Prostate gland (tissue), 2 donors: ENCODE measurements around the gene PRPF6. TPM values are rescaled to one million over a fixed set of nuclear protein-coding genes. Genes with fewer than 3 reads are reported as not detected.

Experiments
- DNase-seq: peaks from one replicate; pipeline ENCODE4 v3.0.0-alpha.2; 2019; ENCODE audit warnings: low spot score
- H3K27ac ChIP-seq, 2 donors: fragments of 200-600 bp; sonication (generic); 2 replicates each; pipeline ENCODE4 v1.5.1; 2017 to 2019
- H3K27me3 ChIP-seq: fragments of 200-600 bp; sonication (generic); replicated peaks from 2 replicates; pipeline ENCODE4 v1.5.1; 2019; ENCODE audit not compliant: insufficient read depth
- H3K36me3 ChIP-seq, 2 donors: fragments of 200-600 bp; sonication (generic); 1 replicate in 1 of 2; 2 replicates in 1 of 2; pipeline versions ENCODE4 v1.5.1 to v1.8.1; 2017 to 2019
- H3K4me1 ChIP-seq: fragments of 200-600 bp; sonication (generic); replicated peaks from 2 replicates; pipeline ENCODE4 v1.5.1; 2019
- H3K4me3 ChIP-seq, 2 donors: fragments of 200-600 bp; sonication (generic); 2 replicates each; pipeline ENCODE4 v1.5.1; 2017 to 2019
- H3K9me3 ChIP-seq: fragments of 200-600 bp; sonication (generic); 2 replicates; pipeline ENCODE4 v1.5.1; 2017
- POLR2A ChIP-seq: fragments of 450-650 bp; IDR thresholded peaks from one replicate; pipeline ENCODE4 v1.6.1; 2016; ENCODE audit warnings: antibody characterized with exemption, mild to moderate bottlenecking
- POLR2AphosphoS5 ChIP-seq: sonication (generic); formaldehyde crosslinking; IDR thresholded peaks from one replicate; pipeline ENCODE4 v1.6.1; 2017; ENCODE audit warnings: antibody characterized with exemption
- WGBS: methylation state at CpG from one replicate; pipeline ENCODE4 v1.1.5; 2018; 5-methylcytosine and 5-hydroxymethylcytosine counted together
- intact Hi-C: fragments of 100-400 bp; cut with DNase I; formaldehyde crosslinking; loops from one replicate; pipeline ENCODE4 v1.14.2; 2022
- total RNA-seq, 2 donors: library from RNA; depleted of rRNA; stranded (reverse); fragments of >200 nt; gene quantifications; one replicate each; pipeline ENCODE4 v1.1.0, GENCODE V29; 2016
- TF ChIP-seq, protein P1 (sequence below), 4 experiments: fragments of 200-600 bp in 2 of 4; fragments of 450-650 bp in 2 of 4; sonication (generic) in 2 of 4; IDR thresholded peaks; 1 replicate in 3 of 4; 2 replicates in 1 of 4; pipeline ENCODE4 v1.5.1; 2016 to 2019; ENCODE audit warnings: antibody characterized with exemption in 4 of 4, mild to moderate bottlenecking in 2 of 4, moderate library complexity in 2 of 4

Gene PRPF6
- total RNA-seq, 2 donors from 2014 or later, result 60.9 to 99.6 TPM

DNA sequence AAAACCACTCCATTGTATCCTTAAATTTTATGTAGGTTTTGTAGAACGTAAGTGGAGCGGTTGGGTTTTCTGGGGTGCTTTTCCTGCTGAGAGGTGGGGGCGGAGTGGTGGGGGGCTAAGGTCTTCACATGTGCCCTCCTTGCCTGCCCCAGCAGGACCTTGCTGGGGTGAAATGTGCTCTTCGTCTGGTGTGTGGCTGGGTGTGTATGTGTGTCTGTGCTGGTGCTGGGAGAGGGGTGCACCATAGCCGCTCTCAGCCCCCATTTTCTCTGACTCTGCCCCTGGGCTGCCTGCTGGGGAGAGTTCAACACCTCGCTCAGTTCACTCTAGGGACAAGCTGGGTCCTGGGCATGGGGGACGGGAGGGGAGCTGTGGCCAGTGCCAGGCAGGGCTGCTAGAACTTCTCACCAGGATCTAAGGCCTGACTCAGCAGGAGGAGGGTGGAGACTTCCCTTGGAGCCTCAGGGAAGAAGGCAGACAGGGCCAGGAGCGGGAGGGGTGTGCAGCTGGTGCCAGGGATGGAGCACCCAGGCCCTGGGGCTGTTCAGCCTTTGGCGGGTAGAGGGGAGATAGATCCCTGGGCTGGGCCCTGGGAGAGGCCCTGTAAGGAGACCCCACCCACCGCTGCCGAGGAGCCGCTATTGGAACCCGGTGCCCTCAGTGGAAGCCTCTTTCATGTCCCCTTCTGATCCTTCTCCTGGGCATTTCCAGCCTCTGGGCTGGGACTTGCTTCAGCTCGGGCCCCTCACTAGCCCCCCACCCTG, 63.7 kb downstream of the PRPF6 start:
- intact Hi-C loops, result no loop called here
- no peak for DNase-seq
- no peaks in the 10 kb centered on the region for H3K9me3 ChIP-seq
- peaks cover 3% of the 10 kb centered on the region for H3K27me3 ChIP-seq
- whole genome bisulfite sequencing, result 57% methylated on average over 10 of the region's 14 CpGs
- no peak overlapping the region for H3K27ac ChIP-seq
- H3K4me3 ChIP-seq, result no peak overlapping the region
- no peaks in the 10 kb centered on the region for H3K36me3 ChIP-seq
- H3K4me1 ChIP-seq, result peaks cover 3% of the 10 kb centered on the region
- TF ChIP-seq, protein P1, sequence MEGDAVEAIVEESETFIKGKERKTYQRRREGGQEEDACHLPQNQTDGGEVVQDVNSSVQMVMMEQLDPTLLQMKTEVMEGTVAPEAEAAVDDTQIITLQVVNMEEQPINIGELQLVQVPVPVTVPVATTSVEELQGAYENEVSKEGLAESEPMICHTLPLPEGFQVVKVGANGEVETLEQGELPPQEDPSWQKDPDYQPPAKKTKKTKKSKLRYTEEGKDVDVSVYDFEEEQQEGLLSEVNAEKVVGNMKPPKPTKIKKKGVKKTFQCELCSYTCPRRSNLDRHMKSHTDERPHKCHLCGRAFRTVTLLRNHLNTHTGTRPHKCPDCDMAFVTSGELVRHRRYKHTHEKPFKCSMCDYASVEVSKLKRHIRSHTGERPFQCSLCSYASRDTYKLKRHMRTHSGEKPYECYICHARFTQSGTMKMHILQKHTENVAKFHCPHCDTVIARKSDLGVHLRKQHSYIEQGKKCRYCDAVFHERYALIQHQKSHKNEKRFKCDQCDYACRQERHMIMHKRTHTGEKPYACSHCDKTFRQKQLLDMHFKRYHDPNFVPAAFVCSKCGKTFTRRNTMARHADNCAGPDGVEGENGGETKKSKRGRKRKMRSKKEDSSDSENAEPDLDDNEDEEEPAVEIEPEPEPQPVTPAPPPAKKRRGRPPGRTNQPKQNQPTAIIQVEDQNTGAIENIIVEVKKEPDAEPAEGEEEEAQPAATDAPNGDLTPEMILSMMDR (IDR thresholded peaks at IDR 0.05), result no peak
- no peak for TF ChIP-seq POLR2A
- no peak for TF ChIP-seq POLR2AphosphoS5

DNA sequence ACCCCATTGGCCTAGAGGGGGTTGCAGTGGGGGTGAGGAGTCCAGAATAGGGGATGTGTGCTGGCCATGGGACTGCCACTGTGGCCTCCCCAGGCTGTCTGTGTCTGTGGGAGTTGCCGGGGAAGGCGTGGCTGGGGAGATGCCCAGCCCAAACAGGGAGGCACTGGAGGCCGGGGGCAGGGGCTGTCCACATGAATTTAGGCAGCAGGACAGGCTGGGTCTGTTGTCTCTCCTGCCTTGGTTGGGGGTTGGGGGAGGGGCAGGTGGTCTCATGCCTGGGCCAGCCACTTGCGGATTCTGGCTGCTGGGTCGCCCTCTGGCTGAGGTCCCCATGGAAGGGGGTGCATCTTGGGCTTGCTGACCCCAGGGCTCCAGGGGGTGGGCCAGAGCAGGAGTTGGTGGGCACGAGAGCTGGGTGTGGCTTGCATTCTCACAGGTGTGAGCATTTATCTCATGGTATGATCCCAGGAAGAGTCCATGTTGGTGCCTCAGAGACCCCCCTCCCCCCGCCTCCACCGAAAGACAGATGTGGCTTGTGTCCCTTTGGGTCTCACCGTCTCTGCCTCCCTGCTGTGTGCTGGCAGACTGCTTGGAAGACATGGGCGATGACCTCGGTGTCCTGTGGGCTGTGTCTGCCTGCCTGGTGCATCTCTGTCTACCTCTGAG, 64.5 kb downstream of the PRPF6 start:
- intact Hi-C loops, result no loop called here
- DNase-seq, result no peak
- no peaks in the 10 kb centered on the region for H3K9me3 ChIP-seq
- TF ChIP-seq, protein P1 (IDR thresholded peaks at IDR 0.05), result no peak
- no peak for TF ChIP-seq POLR2A
- TF ChIP-seq POLR2AphosphoS5, result no peak
- no peaks in the 10 kb centered on the region for H3K36me3 ChIP-seq
- no peak overlapping the region for H3K27ac ChIP-seq
- peaks cover 3% of the 10 kb centered on the region for H3K4me1 ChIP-seq
- 62% methylated on average over 11 of the region's 11 CpGs for WGBS
- no peak overlapping the region for H3K4me3 ChIP-seq
- peaks cover 8% of the 10 kb centered on the region for H3K27me3 ChIP-seq

DNA sequence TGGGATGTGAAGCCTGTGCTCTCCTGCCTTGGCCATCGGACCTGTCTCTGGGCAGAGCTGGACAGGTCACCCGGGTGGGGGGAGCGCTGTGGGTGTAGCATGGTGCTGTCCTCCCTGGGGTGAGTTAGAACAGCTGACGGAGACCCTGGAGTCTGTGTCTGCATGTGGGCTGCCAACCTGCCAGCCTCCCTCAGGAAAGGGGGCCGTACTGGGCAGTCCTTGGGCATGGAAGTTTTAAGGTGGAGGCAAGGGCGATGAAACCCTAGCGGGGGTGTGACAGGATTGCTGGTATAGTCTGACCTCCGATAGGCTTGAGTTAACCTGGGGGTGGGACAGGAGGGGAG, 66.1 kb downstream of the PRPF6 start:
- Histone ChIP-seq H3K27ac (no peak overlapping the region), H3K36me3 (no peaks in the 10 kb centered on the region), H3K4me3 (no peak overlapping the region), H3K4me1 (peaks cover 3% of the 10 kb centered on the region), H3K9me3 (no peaks in the 10 kb centered on the region), H3K27me3 (peaks cover 10% of the 10 kb centered on the region)
- intact Hi-C loops, result no loop called here
- 82% methylated on average over 8 of the region's 8 CpGs for WGBS
- TF ChIP-seq, protein P1 (IDR thresholded peaks at IDR 0.05), result no peak
- TF ChIP-seq POLR2A (no peak), POLR2AphosphoS5 (no peak)
- no peak for DNase-seq

DNA sequence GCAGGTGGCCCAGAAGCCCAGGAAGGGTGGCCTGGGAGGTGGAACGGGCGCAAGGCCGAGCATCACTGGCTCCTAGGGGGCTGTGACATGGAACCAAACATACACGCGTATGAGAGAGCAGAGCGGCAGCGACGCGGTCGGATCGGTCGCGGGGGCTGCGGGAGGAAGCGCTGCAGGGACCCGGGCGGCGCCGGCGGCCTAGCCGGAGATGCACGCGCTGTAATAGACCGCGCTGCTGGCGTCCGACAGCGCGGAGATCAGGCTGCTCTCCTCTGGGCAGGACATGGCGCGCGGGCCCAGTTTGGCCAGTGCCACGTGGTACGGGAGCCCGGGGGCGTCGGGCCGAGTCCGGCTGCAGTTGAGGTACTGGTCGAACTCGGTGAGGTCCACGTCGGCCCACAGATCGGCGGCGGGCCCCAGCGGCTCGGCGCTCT, 67.1 kb downstream of the PRPF6 start:
- peaks cover 3% of the 10 kb centered on the region for H3K4me1 ChIP-seq
- TF ChIP-seq POLR2AphosphoS5 (no peak), POLR2A (no peak)
- TF ChIP-seq, protein P1 (IDR thresholded peaks at IDR 0.05), result no peak
- peak overlapping the region in 1 of 2 donors; percentile 5 for H3K4me3 ChIP-seq
- 3% methylated on average over 42 of the region's 49 CpGs for WGBS
- no peaks in the 10 kb centered on the region for H3K9me3 ChIP-seq
- H3K36me3 ChIP-seq, result no peaks in the 10 kb centered on the region
- H3K27ac ChIP-seq, result no peak overlapping the region
- no peak for DNase-seq
- peaks cover 10% of the 10 kb centered on the region for H3K27me3 ChIP-seq
- intact Hi-C loops, result no loop called here
